ENCODE results near the gene PTMS.

DNA sequence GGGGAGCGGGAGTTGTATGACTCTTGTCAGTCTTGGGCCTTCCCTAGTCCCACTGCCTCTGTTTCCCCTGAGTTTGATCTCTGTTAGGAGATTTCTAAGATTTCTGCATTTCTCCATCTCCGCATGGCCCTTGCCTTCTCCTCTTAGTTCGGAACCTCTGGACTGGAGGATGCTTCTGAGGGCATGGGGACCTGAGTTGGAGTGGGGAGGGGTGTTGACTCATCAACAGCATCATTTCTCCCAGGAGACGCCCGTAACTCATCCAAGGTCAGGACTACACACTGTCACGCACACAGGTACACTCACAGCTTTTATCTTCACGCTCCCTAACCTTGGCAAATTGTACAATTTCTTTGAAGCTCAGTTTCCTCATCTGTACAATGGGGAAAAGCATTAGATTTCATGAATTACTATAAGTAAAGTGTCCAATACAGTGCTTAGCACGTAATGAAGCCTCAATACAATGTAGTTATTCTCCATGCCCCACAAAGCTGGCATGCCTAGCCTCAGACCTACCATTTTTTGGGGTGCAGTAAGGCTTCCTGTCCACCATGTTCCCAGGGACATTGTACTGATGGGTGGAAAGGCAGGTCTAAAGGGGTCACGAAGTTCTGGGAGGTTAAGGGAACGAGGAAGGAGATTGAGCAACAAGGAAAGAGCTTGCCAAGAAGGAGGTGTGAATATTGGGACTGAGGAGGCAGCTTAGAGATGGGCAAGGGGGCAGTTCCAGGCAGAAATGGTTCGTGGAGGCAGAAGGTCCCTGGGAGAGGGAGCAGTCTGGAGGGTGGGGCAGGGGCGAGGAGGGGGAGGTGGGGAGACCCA, 5.6 kb downstream of the PTMS start:
- TF ChIP-seq, protein P1, sequence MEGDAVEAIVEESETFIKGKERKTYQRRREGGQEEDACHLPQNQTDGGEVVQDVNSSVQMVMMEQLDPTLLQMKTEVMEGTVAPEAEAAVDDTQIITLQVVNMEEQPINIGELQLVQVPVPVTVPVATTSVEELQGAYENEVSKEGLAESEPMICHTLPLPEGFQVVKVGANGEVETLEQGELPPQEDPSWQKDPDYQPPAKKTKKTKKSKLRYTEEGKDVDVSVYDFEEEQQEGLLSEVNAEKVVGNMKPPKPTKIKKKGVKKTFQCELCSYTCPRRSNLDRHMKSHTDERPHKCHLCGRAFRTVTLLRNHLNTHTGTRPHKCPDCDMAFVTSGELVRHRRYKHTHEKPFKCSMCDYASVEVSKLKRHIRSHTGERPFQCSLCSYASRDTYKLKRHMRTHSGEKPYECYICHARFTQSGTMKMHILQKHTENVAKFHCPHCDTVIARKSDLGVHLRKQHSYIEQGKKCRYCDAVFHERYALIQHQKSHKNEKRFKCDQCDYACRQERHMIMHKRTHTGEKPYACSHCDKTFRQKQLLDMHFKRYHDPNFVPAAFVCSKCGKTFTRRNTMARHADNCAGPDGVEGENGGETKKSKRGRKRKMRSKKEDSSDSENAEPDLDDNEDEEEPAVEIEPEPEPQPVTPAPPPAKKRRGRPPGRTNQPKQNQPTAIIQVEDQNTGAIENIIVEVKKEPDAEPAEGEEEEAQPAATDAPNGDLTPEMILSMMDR (conservative IDR thresholded peaks at IDR 0.05) = no peak
- no peak for TF ChIP-seq EZH2 (IDR thresholded peaks at IDR 0.05; ENCODE audit: low read depth)

Data from PC-9 (cell line).